HG03045 (cell line): Measurements from ENCODE around the gene PTPRC.

Source experiments
- ATAC-seq: cut with Tn5 transposase; IDR thresholded peaks from one replicate; pipeline ENCODE4 v1.9.1; 2021; ENCODE audit warnings: mild to moderate bottlenecking, moderate library complexity; ENCODE audit not compliant: unreplicated experiment

The PTPRC gene

DNA sequence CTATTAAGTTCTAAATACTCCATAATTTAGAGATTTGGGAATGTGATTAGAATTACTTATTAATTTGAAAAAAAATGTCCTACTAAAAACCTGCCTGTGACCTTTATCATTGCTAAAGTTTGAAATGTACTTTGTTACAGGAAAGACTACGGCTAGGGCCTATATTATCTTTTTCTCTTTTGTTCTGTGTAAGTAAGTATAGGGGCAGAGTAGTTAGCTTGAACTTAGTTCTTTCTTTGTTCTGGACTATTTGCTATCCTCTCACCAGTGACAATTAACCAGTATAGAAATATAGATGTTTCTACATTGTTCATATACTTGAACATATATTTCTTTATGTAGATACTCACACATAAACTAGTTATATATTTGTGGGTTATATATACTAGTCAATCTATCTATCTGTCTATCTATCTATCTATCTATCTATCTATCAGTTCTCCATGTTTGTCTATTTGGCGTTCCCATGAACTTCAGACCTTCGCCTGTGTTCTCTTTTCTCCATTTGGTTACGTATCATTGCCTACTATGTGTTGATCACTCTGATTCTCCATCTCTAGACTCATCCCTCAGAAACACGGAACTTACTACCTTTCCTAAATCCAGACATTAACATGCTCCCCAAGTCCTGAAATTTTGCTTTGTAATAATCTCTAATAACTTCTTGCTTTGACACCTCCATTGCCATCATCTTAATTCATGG lies 3.3 kb downstream of the PTPRC start:
- ATAC-seq = no peak

DNA sequence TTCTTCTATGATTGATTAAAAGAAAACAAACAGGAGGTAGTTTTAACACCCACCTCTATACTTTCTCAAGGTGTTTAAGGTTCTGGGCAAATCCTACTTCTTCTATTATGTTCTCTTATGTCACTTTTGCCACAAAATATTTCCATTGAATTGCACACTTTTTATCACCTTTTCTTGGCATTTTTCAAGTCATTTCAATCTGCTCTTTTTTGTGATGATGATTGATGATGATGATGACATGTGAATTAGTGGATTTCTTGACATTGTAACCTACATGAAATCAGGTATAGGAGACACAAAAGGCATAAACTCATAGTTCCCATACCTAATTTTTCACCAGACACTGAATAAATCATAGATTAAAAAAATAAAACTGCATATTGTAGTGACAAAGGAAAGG lies 4.1 kb downstream of the PTPRC start:
- no peak for ATAC-seq

- no peak for ATAC-seq
These were observed 5.0 kb downstream of the PTPRC start for GRCh38 chr1:198643808-198644207.

DNA sequence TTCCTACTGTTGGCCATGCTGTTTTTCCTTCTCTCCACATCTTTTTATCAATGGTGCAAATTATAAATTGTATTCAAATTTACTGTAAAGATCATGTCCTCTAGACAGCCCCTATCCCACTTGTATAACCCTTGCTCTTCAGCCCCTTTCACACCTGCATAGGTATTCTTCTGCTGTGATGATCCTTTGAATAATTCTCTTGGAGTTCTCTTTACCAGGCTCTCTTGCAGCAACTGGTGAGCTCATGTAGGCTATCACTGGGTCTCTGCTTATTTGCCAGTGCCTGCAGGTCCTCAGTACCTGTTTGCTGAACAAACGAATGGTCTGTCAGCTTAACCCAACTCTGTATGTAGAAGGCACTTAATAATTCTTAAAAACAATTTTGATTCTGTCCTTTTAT lies 8.2 kb downstream of the PTPRC start:
- no peak for ATAC-seq

- no peak for ATAC-seq
These were observed 9.8 kb downstream of the PTPRC start for GRCh38 chr1:198648592-198648991.

- ATAC-seq = no peak
These were observed 10.6 kb downstream of the PTPRC start for GRCh38 chr1:198649232-198649967.

DNA sequence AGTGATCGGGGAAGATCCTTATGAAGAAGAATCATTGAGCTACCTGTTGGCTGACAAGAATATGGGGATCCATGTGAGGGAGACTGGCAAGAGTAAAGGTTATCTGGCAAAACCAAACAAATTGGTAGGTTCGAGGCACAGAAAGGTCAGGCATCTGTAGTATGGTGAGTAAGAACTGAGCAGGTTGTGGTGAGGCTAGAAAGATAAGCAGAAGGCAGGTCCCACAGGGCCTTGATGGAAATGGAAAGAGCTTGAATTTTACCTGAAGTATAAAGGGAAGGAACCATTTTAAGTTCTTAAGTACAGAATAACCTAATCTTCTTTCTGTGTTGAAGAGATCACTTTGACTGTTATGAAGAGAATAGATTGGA lies 11.1 kb downstream of the PTPRC start:
- no peak for ATAC-seq

DNA sequence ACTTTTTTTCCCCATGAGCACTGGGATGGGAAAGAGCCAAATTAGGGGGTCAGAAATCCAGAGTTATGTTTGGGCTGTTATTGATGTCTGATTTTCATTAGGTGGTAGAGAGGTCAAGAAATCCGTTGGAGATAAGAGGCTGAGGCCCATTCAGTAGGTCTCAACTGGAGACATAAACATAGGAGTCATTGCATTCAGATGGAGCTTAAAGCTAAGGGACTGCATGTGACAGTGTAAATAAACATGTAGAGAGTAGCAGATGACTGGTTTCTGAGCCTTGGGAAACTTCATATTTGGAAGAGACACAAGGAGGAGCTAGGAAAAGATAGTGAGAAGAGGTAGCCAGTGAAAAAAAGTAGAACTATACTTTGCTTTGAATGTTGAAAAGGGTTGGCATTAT lies 11.7 kb downstream of the PTPRC start:
- no peak for ATAC-seq

GRCh38 chr1:198651650-198652400 lies 13.0 kb downstream of the PTPRC start:
- ATAC-seq = no peak

- ATAC-seq = no peak
These were observed 15.1 kb downstream of the PTPRC start for GRCh38 chr1:198653808-198654413.

- no peak for ATAC-seq
These were observed 16.8 kb downstream of the PTPRC start for GRCh38 chr1:198655459-198656121.

- ATAC-seq = no peak
These were observed 17.7 kb downstream of the PTPRC start for GRCh38 chr1:198656500-198656932.

DNA sequence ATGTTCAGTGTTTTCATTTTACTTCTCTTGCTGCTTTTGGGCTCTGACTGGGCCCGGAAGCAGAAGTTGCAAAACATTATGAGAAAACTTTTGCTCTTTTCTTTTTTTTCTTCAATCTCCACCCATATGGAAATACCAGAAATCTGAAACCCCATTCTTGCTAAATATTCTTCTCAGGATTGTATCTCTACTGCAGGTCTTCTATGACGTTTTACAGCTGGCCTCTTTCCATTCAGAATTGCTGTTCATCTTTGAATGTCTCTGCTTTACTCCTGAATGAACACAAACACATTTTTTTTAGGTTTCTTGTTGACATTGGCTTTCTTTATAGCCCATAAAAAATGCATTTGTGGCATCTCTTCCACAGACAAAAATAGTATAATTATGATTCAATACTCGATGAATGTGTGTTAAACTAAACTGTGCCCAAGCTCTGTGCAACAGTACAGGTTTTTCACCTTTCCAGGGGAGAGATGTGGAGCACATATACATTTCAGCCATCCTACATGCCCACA lies 18.8 kb downstream of the PTPRC start:
- peak; percentile 45 for ATAC-seq

- peak; percentile 46 for ATAC-seq
These were observed 21.8 kb downstream of the PTPRC start for GRCh38 chr1:198660341-198661261.

DNA sequence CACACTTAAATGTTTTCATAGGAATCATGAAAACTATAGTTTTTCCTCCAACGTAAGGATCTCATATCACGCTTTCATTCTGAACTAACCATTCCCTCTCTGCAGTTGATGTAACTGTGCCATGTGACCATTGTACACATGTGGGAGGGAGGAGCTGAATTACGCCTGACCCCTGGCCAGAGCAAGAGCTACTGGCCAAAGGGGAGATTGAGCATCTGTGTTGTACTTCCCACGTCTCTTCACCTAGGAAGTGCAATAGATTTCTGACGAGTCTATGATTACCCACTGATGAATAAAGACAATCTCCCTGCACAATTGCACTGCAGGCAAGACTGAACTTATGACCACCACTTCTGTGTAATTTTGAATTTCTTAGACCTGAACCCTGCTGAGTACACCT lies 24.0 kb downstream of the PTPRC start:
- ATAC-seq = no peak

- no peak for ATAC-seq
These were observed 25.4 kb downstream of the PTPRC start for GRCh38 chr1:198664068-198664788.

- ATAC-seq = no peak
These were observed 28.3 kb downstream of the PTPRC start for GRCh38 chr1:198667186-198667585.

GRCh38 chr1:198667807-198668206 lies 29.0 kb downstream of the PTPRC start:
- ATAC-seq = no peak
